HL-60 (cell line): ENCODE data around the gene HNRNPH1.
"Not testable (repeated sequence)": the region's sequence is repeated elsewhere in the genome, so short reads cannot be mapped to it uniquely, and the experiment has no call there.

Experiments used
- DNase-seq, 2 experiments: peaks; one replicate each; pipeline ENCODE4 v3.0.0-alpha.2; 2010 to 2020; ENCODE audit warnings: low read depth in 1 of 2, low spot score in 1 of 2
- H3K27ac ChIP-seq: fragments of 250-450 bp; sonication (Bioruptor Pico); replicated peaks from 2 replicates; pipeline ENCODE4 v1.5.1; 2020; ENCODE audit warnings: mild to moderate bottlenecking, moderate library complexity
- H3K27me3 ChIP-seq: fragments of 250-450 bp; sonication (Bioruptor Pico); 2 replicates; pipeline ENCODE4 v1.5.1; 2021; ENCODE audit warnings: mild to moderate bottlenecking, moderate library complexity; ENCODE audit not compliant: insufficient read depth, poor library complexity, severe bottlenecking
- H3K4me3 ChIP-seq: replicated peaks from 2 replicates; pipeline ENCODE4 v1.5.1; 2011; ENCODE audit warnings: mild to moderate bottlenecking, control low read depth, low read length; ENCODE audit not compliant: insufficient read depth
- GABPA ChIP-seq: IDR thresholded peaks from 2 replicates; pipeline ENCODE4 v1.6.1; 2012; ENCODE audit warnings: low read depth
- POLR2AphosphoS5 ChIP-seq: IDR thresholded peaks from 2 replicates; pipeline ENCODE4 v1.6.1; 2012; ENCODE audit warnings: low read depth
- SPI1 ChIP-seq: IDR thresholded peaks from 2 replicates; pipeline ENCODE4 v1.6.1; 2012; ENCODE audit warnings: low read depth, mild to moderate bottlenecking, borderline replicate concordance
- TF ChIP-seq, protein P1 (sequence below): IDR thresholded peaks from 2 replicates; pipeline ENCODE4 v1.6.1; 2012; ENCODE audit warnings: low read depth; ENCODE audit not compliant: insufficient replicate concordance
- TF ChIP-seq, protein P2 (sequence below): IDR thresholded peaks from one replicate; pipeline ENCODE4 v1.5.1; 2011; ENCODE audit warnings: low read length, control low read depth, inconsistent platforms; ENCODE audit not compliant: insufficient read depth

Gene HNRNPH1

DNA sequence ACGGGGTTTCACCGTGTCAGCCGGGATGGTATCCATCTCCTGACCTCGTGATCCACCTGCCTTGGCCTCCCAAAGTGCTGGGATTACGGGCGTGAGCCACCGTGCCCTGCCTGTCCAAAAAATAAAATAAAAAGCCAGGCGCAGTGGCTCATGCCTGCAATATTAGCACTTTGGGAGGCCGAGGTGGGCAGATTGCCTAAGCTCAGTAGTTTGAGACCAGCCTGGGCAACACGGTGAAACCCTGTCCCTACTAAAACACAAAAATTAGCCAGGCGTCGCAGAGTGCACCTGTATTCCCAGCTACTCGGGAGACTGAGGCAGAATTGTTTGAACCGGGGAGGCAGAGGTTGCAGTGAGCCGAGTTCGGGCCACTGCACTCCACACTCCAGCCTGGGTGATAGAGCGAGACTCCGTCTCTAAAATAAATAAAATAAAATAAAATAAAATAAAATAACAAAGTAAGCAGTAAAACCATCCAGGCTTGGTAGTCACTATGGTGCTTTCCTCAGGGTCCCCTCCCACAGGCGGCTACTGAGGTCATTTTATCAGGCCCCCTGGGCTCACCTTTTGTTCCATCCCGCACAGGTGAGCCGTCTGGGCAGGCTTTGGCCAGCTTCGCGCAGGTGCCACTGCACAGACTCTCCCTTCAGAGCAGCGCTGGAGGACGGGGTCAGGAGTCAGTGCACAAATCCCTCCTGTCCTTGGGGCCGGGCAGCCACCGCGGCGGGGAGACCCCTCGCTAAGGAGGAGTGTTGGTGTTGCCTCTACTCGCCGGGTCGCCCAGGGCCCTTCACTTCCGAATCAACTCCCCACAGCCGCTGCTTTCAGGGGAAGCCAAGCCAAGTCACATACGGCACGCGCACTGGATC, 10.3 kb upstream of the HNRNPH1 start:
- DNase-seq, H3K27me3 ChIP-seq, H3K27ac ChIP-seq: not testable (repeated sequence)
- peak overlapping the region; percentile 26 for H3K4me3 ChIP-seq

DNA sequence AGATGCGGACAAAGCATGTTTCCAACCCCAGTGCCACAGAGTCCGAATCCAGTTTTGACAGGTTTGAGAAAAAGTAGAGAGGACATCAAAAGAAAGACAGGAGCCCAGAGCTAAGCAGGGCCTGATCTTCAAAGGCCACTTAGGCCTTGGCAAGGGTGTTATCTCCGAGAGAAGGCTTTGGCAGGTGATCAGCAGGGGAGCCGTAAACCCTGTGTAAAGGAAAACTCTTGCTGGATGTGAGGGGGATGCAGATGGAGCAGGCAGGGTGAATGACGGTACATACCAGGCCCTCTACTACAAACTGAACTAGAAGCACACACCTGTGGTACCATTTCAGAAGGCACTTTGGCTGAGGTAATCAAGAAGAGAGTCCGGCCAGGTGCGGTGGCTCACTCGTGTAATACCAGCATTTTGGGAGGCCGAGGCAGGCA, 1.4 kb upstream of the HNRNPH1 start:
- DNase-seq = no peak
- peak overlapping the region; percentile 99 for H3K27ac ChIP-seq
- TF ChIP-seq, protein P1, sequence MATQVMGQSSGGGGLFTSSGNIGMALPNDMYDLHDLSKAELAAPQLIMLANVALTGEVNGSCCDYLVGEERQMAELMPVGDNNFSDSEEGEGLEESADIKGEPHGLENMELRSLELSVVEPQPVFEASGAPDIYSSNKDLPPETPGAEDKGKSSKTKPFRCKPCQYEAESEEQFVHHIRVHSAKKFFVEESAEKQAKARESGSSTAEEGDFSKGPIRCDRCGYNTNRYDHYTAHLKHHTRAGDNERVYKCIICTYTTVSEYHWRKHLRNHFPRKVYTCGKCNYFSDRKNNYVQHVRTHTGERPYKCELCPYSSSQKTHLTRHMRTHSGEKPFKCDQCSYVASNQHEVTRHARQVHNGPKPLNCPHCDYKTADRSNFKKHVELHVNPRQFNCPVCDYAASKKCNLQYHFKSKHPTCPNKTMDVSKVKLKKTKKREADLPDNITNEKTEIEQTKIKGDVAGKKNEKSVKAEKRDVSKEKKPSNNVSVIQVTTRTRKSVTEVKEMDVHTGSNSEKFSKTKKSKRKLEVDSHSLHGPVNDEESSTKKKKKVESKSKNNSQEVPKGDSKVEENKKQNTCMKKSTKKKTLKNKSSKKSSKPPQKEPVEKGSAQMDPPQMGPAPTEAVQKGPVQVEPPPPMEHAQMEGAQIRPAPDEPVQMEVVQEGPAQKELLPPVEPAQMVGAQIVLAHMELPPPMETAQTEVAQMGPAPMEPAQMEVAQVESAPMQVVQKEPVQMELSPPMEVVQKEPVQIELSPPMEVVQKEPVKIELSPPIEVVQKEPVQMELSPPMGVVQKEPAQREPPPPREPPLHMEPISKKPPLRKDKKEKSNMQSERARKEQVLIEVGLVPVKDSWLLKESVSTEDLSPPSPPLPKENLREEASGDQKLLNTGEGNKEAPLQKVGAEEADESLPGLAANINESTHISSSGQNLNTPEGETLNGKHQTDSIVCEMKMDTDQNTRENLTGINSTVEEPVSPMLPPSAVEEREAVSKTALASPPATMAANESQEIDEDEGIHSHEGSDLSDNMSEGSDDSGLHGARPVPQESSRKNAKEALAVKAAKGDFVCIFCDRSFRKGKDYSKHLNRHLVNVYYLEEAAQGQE = no peak
- TF ChIP-seq POLR2AphosphoS5 (no peak), SPI1 (no peak), GABPA (no peak)
- TF ChIP-seq, protein P2, sequence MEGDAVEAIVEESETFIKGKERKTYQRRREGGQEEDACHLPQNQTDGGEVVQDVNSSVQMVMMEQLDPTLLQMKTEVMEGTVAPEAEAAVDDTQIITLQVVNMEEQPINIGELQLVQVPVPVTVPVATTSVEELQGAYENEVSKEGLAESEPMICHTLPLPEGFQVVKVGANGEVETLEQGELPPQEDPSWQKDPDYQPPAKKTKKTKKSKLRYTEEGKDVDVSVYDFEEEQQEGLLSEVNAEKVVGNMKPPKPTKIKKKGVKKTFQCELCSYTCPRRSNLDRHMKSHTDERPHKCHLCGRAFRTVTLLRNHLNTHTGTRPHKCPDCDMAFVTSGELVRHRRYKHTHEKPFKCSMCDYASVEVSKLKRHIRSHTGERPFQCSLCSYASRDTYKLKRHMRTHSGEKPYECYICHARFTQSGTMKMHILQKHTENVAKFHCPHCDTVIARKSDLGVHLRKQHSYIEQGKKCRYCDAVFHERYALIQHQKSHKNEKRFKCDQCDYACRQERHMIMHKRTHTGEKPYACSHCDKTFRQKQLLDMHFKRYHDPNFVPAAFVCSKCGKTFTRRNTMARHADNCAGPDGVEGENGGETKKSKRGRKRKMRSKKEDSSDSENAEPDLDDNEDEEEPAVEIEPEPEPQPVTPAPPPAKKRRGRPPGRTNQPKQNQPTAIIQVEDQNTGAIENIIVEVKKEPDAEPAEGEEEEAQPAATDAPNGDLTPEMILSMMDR = no peak
- no peaks in the 10 kb centered on the region for H3K27me3 ChIP-seq
- H3K4me3 ChIP-seq = no peak overlapping the region

DNA sequence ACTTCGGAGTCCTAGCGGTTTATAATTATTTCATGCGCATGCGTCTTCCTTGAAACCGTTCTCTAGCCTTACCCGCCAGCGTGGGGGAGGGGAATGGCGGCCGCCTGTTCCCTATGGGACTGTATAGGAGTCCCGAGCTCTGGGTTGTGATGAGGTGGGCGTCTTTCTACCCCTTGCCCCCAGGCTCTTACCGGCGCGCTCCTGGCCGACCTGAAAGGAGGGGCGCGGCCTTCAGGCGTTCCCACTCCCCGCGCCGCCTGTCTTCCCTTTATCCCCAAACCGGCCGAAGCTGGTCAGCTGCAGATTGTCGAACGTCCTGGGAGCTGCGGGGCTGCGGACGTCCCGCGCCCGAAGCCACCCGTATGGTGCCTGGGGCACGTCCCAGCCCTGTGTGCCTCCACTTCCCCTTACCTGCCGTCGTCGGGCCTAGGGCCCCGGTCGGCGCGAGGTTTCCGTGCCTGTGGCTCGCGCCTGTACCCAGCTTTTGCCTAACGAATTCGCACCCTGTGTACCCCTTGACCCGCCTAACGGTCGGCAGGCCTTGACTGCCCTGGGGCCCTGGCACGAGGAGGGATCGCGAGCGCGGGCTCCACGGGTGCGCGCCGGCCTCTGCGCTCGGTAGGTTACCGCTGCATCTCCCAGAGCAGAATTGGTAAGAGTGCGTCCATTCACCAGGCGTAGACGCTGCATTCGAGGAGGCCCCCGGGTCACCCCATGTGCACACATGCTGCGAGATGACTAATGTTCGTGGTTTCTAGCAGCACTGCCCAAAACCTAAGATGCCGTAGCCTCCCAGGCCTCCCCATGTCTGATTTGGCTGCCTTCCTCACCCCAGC, 653 bp upstream of the HNRNPH1 start:
- Histone ChIP-seq H3K27ac (peak overlapping the region; percentile 99), H3K4me3 (peak overlapping the region; percentile 43), H3K27me3 (no peaks in the 10 kb centered on the region)
- DNase-seq = peak; percentile 64 to 68
- TF ChIP-seq, protein P1 = no peak
- TF ChIP-seq, protein P2 = no peak
- TF ChIP-seq SPI1 (peak; percentile 78), POLR2AphosphoS5 (peak; percentile 80)

DNA sequence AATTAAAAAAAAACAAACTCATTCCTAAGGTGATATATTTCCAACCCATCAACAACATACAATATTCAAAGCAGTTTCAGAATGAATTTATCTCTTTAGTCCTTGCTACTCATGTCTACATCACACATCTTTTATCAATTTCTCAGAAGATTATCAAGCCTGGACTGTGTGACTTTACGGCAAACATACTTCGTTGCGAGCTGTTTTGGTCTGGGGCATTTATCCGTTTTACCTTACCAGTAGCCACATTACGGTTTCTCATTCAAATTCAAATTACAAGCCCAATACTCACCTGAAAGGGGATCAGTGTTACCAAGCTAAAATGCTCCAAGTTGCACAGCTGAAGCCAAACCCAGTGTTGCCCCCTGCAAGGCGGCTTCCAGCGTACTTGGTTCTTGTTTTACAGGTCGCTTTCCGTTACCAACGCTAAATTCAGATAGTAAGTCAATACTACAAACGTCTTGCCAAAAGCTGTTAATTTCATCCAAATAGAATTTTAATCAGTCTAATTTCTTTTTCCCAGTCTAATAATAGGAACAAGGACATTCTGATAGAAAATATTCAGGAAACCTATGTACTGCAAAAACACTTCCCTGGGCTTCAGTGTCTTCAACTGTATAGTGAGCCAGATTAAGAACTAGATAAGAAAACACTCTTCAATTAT, 1.8 kb downstream of the HNRNPH1 start:
- H3K4me3 ChIP-seq = peak overlapping the region; percentile 59
- no peaks in the 10 kb centered on the region for H3K27me3 ChIP-seq
- TF ChIP-seq SPI1 (no peak), GABPA (no peak), POLR2AphosphoS5 (no peak)
- TF ChIP-seq, protein P1 = no peak
- TF ChIP-seq, protein P2 = no peak
- peak overlapping the region; percentile 65 for H3K27ac ChIP-seq
- DNase-seq = peak in 1 of 2 experiments; percentile 36
